Cardiac fibroblast (primary cell): ENCODE measurements around the gene SH2B2.

Experiments
- DNase-seq, 2 donors: peaks; one replicate each; pipeline versions ENCODE4 v3.0.0 to v3.0.0-alpha.2; 2010; ENCODE audit warnings: low read depth in 2 of 2
- H3K4me3 ChIP-seq, 2 donors: replicated peaks in 1 of 2; 1 replicate in 1 of 2; 2 replicates in 1 of 2; pipeline ENCODE4 v1.5.1; 2011; ENCODE audit warnings: low read depth in 2 of 2, low read length in 2 of 2, mild to moderate bottlenecking in 2 of 2, moderate library complexity in 1 of 2
- TF ChIP-seq, protein P1 (sequence below): IDR thresholded peaks from one replicate; pipeline ENCODE4 v1.5.1; 2011; ENCODE audit warnings: low read depth, mild to moderate bottlenecking, low read length, inconsistent platforms

The SH2B2 gene

DNA sequence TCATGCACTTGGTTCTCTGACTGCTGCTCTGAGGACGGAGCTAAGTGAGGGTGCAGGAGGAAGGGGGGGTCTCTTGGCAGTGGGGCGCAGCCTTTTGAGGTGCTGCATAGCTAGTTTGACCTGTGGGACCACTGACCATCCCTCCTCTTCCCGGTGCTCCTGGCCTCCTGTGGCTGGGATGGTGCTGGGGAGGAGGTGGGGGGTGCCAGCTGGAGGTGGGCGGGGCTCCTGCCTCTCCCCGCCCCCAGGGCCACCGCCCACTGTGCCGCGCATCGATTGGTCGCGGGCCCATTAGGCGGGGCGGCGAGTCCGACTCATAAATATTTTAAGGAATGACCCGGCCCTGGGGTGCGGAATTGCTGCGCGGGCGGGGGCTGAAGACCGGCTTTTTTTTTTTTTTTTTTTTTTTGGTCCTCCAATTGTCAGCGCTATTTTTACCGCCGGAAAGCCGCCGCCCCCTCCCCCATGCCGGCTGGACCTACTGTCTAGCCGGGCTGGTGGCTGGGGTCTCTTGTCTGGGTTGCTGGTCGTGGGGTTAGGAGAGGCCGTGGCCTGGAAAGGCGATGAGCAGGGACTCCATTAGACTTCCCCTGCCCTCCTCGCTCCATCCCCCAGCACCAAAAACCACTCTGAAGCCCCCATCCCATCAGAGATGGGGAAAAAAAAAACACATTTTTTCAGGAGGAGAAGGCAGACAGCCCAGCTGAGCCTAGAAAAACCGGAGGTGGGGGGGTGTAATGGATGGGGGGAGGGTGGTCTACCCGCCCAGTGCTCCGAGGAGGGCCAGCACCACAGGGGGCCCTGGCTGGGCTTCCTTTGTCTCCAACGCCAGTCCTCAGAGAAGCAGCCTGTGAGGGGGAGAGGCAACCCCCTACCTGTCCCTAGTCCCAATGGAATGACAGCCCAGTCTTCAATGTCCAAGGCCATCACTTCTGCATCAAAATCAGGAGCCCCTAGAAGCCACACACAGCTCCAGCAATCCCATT is 6.4 kb downstream of the SH2B2 start:
- no peak overlapping the region for H3K4me3 ChIP-seq
- TF ChIP-seq, protein P1, sequence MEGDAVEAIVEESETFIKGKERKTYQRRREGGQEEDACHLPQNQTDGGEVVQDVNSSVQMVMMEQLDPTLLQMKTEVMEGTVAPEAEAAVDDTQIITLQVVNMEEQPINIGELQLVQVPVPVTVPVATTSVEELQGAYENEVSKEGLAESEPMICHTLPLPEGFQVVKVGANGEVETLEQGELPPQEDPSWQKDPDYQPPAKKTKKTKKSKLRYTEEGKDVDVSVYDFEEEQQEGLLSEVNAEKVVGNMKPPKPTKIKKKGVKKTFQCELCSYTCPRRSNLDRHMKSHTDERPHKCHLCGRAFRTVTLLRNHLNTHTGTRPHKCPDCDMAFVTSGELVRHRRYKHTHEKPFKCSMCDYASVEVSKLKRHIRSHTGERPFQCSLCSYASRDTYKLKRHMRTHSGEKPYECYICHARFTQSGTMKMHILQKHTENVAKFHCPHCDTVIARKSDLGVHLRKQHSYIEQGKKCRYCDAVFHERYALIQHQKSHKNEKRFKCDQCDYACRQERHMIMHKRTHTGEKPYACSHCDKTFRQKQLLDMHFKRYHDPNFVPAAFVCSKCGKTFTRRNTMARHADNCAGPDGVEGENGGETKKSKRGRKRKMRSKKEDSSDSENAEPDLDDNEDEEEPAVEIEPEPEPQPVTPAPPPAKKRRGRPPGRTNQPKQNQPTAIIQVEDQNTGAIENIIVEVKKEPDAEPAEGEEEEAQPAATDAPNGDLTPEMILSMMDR = no peak
- no peak for DNase-seq

DNA sequence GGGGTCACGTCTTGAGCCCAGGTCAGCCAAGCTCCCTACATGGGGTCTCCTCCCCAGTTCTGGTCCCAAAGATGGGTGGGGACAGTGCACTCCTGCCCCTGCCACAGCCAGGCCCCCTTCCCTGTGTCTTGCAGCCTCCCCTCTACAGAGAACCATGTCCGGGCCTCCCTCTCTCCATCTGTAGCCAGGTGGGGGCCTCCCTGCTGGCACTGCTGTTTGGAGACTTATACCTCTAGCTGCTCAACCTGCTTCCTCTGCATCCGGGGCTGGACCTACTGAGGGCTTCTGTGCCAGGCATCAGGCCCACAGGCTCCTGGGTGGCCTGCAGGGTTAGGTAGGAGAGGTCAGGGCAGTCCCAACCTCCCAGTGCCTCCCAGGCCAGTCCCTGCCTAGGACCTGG is 7.9 kb downstream of the SH2B2 start:
- TF ChIP-seq, protein P1 = no peak
- H3K4me3 ChIP-seq = no peak overlapping the region
- no peak for DNase-seq

DNA sequence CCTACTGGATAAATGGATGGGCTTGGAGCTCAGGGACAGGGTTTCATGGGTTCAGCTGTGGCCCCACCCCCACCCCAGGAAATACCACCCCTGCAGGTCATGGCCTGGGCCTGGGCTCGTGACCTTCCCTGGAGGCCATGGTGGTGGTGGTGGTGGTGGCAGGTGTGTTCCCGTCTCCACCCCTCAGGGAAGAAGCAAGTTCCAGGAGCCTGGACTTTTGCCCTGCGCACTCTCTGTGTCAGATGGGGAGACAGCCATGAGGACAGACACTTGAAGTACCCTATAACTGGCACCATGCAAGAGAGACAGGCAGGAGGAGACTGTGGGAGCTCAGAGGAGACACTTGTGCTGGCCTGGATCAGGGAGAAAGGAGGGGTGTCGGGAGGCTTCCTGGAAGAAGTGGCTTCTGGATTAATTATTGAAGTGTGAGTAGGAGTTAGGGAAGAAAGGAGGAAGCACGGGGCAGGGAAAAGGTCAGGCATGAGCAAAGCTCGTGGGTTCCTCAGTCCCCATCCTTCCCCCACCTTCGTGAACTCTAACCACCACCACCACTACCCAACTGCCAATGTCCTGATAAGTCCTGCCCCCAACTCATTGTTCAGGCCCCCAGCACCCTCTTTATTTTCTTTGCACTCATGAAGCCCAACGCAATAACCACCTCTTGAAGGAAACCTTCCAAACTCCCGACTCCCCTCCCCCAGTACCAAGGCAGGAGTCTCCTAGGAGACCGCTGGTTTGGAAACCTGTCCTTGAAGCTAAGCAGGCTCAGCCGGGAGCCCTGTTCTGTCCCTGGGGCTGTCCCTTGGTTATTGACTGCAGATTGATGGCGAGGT is 8.9 kb downstream of the SH2B2 start:
- DNase-seq = no peak
- TF ChIP-seq, protein P1 = no peak
- no peak overlapping the region for H3K4me3 ChIP-seq

DNA sequence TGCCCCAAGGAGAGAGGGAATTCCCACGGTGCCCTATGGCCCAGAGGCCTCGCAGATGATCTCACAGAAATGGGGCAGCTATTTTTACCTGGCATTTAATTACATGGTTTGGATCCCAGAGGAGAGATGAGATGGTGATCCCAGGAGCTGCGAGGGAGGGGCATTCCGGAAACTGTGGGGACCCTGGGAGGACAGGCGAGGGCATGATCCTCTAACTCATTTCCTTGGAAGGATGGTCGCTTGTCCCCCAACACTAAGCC is 9.4 kb downstream of the SH2B2 start:
- no peak overlapping the region for H3K4me3 ChIP-seq
- DNase-seq = no peak
- TF ChIP-seq, protein P1 = no peak

DNA sequence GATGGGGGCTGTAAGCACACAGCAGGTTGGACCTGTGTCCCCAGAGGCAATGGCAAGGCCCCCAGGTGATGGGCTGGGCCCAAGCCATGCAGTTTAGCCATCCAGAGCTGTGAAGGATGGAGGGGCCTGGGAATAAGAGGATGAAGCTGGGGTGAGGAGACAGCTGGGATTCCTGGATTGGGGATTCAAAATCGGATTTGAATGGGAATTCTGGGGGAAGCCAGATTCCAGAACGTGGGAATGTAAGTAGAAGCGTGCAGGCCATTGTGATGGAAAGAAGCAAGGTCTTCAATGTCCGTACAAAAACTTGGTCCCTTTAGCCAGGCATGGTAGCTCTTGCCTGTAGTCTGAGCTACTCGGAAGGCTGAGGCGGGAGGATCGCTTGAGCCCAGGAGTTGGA is 9.8 kb downstream of the SH2B2 start:
- DNase-seq = no peak
- no peak overlapping the region for H3K4me3 ChIP-seq
- TF ChIP-seq, protein P1 = no peak

DNA sequence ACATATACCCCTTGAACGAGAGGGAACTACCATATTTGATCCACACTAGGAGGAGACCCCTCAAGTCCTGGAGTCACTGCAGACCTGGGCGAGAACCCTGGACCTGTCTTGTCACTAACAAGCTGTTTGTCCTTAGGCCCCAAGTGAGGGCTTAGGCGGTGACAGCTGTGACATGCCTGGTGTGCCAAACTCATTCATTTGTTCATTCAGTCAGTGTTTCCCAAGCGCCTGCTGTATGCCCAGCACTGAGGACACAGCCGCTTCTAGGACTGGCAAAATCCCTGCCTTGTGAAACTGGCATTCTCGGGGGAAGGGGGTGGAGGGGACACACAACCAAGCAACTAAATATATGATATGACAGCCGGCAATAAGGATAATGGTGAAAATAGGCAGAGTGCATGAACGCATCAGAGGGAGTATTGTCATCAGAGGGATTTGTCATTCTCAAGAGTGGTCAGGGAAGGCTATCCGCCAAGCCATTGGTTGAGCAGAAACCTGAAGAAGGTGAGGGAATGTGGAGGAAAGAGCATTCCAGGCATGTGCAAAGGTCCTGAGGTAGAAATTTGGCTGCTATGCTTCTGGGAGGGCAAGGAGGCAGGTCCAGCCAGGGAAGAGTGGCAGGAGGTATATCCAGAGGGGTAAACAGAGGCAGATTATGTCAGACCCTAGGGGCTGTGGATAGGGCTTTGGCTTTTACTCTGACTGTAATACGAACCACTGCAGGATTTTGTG is 11.0 kb downstream of the SH2B2 start:
- H3K4me3 ChIP-seq = no peak overlapping the region
- no peak for DNase-seq
- TF ChIP-seq, protein P1 = no peak
